Muscle layer of colon (tissue), 2 donors: ENCODE measurements around the gene ERCC6L.
"Not testable (repeated sequence)": the region's sequence is repeated elsewhere in the genome, so short reads cannot be mapped to it uniquely, and the experiment has no call there.

Source experiments
- H3K27ac ChIP-seq: one replicate; pipeline ENCODE4 v1.7.0; 2013; ENCODE audit warnings: low read depth, mild to moderate bottlenecking, low read length, moderate library complexity
- H3K27me3 ChIP-seq, 2 donors: one replicate each; pipeline ENCODE4 v1.7.0; 2013; ENCODE audit warnings: low read length in 2 of 2, mild to moderate bottlenecking in 2 of 2; ENCODE audit not compliant: insufficient read depth in 2 of 2, control insufficient read depth in 1 of 2
- H3K36me3 ChIP-seq: one replicate; pipeline ENCODE4 v1.7.0; 2013; ENCODE audit warnings: mild to moderate bottlenecking, low read length; ENCODE audit not compliant: insufficient read depth
- H3K4me1 ChIP-seq: one replicate; pipeline ENCODE4 v1.7.0; 2013; ENCODE audit warnings: mild to moderate bottlenecking, low read length; ENCODE audit not compliant: insufficient read depth
- H3K4me3 ChIP-seq, 2 donors: one replicate each; pipeline ENCODE4 v1.7.0; 2013; ENCODE audit warnings: low read length in 2 of 2, low read depth in 1 of 2, mild to moderate bottlenecking in 1 of 2, moderate library complexity in 1 of 2
- H3K9ac ChIP-seq: one replicate; pipeline ENCODE4 v1.7.0; 2013; ENCODE audit warnings: low read length
- H3K9me3 ChIP-seq: one replicate; pipeline ENCODE4 v1.7.0; 2013; ENCODE audit warnings: mild to moderate bottlenecking, low read length
- donor health status: abdominal sarcoma.
- donor health status: Adenocarcinoma of cecum.

ERCC6L gene

GRCh38 chrX:72202792-72203401 is 35.9 kb downstream of the ERCC6L start:
- Histone ChIP-seq H3K9me3 (no peaks in the 10 kb centered on the region), H3K4me3 (no peak overlapping the region), H3K9ac (no peak overlapping the region), H3K4me1 (no peaks in the 10 kb centered on the region), H3K27me3 (no peaks in the 10 kb centered on the region), H3K27ac (no peak overlapping the region), H3K36me3 (peaks cover 7% of the 10 kb centered on the region)

GRCh38 chrX:72201836-72202536 is 36.8 kb downstream of the ERCC6L start:
- Histone ChIP-seq H3K4me3 (no peak overlapping the region), H3K27ac (no peak overlapping the region), H3K9ac (no peak overlapping the region), H3K4me1 (no peaks in the 10 kb centered on the region), H3K9me3 (no peaks in the 10 kb centered on the region), H3K36me3 (peaks cover 7% of the 10 kb centered on the region), H3K27me3 (no peaks in the 10 kb centered on the region)

- no peaks in the 10 kb centered on the region for H3K36me3 ChIP-seq
- no peaks in the 10 kb centered on the region for H3K9me3 ChIP-seq
- H3K27ac ChIP-seq, result no peak overlapping the region
- H3K4me3 ChIP-seq, result peak overlapping the region in 1 of 2 donors; percentile 86
- peaks cover 10% of the 10 kb centered on the region for H3K4me1 ChIP-seq
- H3K27me3 ChIP-seq, result no peaks in the 10 kb centered on the region
- H3K9ac ChIP-seq, result no peak overlapping the region
These were observed 55.9 kb downstream of the ERCC6L start for GRCh38 chrX:72182924-72183323.

- H3K4me1 ChIP-seq, result peaks cover 10% of the 10 kb centered on the region
- H3K27me3 ChIP-seq, result no peaks in the 10 kb centered on the region
- H3K4me3 ChIP-seq, result peak within 1 kb of the TSS; percentile 53 to 86
- no peaks in the 10 kb centered on the region for H3K36me3 ChIP-seq
- peak within 1 kb of the TSS; percentile 72 for H3K27ac ChIP-seq
- H3K9ac ChIP-seq, result peak within 1 kb of the TSS; percentile 89
- H3K9me3 ChIP-seq, result no peaks in the 10 kb centered on the region
These were observed 57.4 kb downstream of the ERCC6L start, which contains the start of gene PIN4 for GRCh38 chrX:72181178-72182125. PIN4 (plus strand) TSS chrX:72181757; CDS start chrX:72181786, 29 bp downstream.

- Histone ChIP-seq H3K9me3 (no peaks in the 10 kb centered on the region), H3K27ac (peak overlapping the region; percentile 72), H3K36me3 (no peaks in the 10 kb centered on the region), H3K9ac (no peak overlapping the region), H3K27me3 (no peaks in the 10 kb centered on the region), H3K4me1 (peaks cover 10% of the 10 kb centered on the region), H3K4me3 (peak overlapping the region in 1 of 2 donors; percentile 86)
These were observed 58.3 kb downstream of the ERCC6L start for GRCh38 chrX:72180539-72180938.

GRCh38 chrX:72176981-72177380 is 61.8 kb downstream of the ERCC6L start:
- Histone ChIP-seq H3K4me1 (no peaks in the 10 kb centered on the region), H3K9ac (no peak overlapping the region), H3K27ac (no peak overlapping the region), H3K9me3 (no peaks in the 10 kb centered on the region), H3K4me3 (no peak overlapping the region), H3K27me3 (no peaks in the 10 kb centered on the region), H3K36me3 (no peaks in the 10 kb centered on the region)

- H3K9ac ChIP-seq, H3K27me3 ChIP-seq, H3K36me3 ChIP-seq, H3K4me1 ChIP-seq, H3K4me3 ChIP-seq, H3K27ac ChIP-seq, H3K9me3 ChIP-seq: not testable (repeated sequence)
These were observed 62.5 kb downstream of the ERCC6L start for GRCh38 chrX:72176289-72176688.

GRCh38 chrX:72169008-72169728 is 69.7 kb downstream of the ERCC6L start:
- H3K27me3 ChIP-seq, result no peaks in the 10 kb centered on the region
- no peak overlapping the region for H3K4me3 ChIP-seq
- H3K27ac ChIP-seq, result no peak overlapping the region
- H3K4me1 ChIP-seq, result no peaks in the 10 kb centered on the region
- H3K36me3 ChIP-seq, result no peaks in the 10 kb centered on the region
- no peaks in the 10 kb centered on the region for H3K9me3 ChIP-seq
- H3K9ac ChIP-seq, result no peak overlapping the region

GRCh38 chrX:72165551-72165950 is 73.3 kb downstream of the ERCC6L start:
- H3K27ac ChIP-seq, result no peak overlapping the region
- H3K9ac ChIP-seq, result no peak overlapping the region
- H3K27me3 ChIP-seq, result no peaks in the 10 kb centered on the region
- no peaks in the 10 kb centered on the region for H3K9me3 ChIP-seq
- no peak overlapping the region for H3K4me3 ChIP-seq
- H3K36me3 ChIP-seq, result no peaks in the 10 kb centered on the region
- H3K4me1 ChIP-seq, result no peaks in the 10 kb centered on the region

- Histone ChIP-seq H3K4me3 (no peak overlapping the region), H3K27ac (no peak overlapping the region), H3K27me3 (no peaks in the 10 kb centered on the region), H3K9me3 (no peaks in the 10 kb centered on the region), H3K9ac (no peak overlapping the region), H3K36me3 (no peaks in the 10 kb centered on the region), H3K4me1 (no peaks in the 10 kb centered on the region)
These were observed 79.1 kb downstream of the ERCC6L start for GRCh38 chrX:72159769-72160168.

GRCh38 chrX:72158773-72159172 is 80.1 kb downstream of the ERCC6L start:
- Histone ChIP-seq H3K4me1 (no peaks in the 10 kb centered on the region), H3K9me3 (no peaks in the 10 kb centered on the region), H3K9ac (no peak overlapping the region), H3K27me3 (no peaks in the 10 kb centered on the region), H3K36me3 (no peaks in the 10 kb centered on the region), H3K27ac (no peak overlapping the region), H3K4me3 (no peak overlapping the region)
